NCI-H2081 (cell line): ENCODE results near the gene RELB.

Source experiments
- DNase-seq, 2 experiments: peaks; one replicate each; lab custom pipeline; 2025; lab: John Stamatoyannopoulos, UW

The RELB gene

GRCh38 chr19:45059258-45059965 lies 58.1 kb downstream of the RELB start:
- DNase-seq, result peak; percentile 39 to 63

DNA sequence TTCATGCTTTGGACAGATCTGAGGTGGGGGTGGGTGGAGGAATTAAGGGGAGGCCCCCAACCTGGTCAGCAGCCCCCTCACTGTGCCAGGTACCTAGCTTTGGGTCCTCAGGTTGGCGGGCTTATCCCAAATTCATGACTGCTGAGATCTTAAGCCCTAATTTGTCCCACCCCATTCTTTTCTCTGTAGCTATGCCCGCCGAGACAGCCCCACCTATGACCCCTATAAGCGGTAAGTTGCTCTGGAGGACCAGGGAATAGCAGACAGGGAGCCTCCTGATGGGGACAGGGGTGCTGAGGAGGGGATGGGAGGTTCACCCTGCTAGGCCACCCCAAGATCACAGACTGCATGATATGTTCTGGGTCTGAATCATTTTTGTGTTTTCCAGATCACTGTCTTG lies 60.7 kb downstream of the RELB start:
- DNase-seq, result no peak

DNA sequence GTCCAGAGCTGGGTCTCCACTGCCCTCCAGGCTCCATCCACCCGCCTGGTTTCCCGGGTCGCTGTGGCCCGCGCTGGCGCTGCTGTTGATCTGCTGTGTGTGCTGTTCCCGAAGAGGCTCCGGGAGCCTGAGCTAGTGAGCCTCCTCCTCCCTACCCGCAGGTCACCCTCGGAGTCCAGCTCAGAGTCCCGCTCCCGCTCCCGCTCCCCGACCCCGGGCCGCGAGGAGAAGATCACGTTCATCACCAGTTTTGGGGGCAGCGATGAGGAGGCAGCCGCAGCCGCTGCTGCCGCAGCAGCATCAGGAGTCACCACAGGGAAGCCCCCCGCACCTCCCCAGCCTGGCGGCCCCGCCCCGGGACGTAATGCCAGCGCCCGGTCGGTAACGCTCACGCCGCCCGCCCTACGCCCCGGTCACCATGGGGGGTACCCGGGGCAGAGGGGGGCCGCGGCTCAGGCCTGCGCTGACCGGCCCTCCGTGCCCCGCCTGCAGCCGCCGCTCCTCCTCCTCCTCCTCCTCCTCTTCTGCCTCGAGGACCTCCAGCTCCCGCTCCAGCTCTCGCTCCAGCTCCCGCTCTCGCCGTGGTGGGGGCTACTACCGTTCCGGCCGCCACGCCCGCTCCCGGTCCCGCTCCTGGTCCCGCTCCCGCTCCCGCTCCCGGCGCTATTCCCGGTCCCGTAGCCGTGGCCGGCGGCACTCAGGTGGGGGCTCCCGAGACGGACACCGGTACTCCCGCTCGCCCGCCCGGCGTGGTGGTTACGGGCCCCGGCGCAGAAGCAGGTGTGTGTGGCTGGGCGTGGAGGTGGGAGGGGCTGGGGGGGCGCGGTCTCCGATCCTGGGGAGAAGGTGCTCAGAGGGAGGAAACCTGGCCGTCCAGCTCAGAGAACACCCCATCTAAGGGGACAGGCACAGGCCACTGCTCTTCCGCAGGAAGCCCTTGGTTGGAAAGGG lies 62.9 kb downstream of the RELB start:
- no peak for DNase-seq

- no peak for DNase-seq
Observed at GRCh38 chr19:45066921-45067661, 65.8 kb downstream of the RELB start.

GRCh38 chr19:45068041-45068440 lies 66.8 kb downstream of the RELB start:
- no peak for DNase-seq

- no peak for DNase-seq
Observed at GRCh38 chr19:45069056-45069455, 67.8 kb downstream of the RELB start.

DNA sequence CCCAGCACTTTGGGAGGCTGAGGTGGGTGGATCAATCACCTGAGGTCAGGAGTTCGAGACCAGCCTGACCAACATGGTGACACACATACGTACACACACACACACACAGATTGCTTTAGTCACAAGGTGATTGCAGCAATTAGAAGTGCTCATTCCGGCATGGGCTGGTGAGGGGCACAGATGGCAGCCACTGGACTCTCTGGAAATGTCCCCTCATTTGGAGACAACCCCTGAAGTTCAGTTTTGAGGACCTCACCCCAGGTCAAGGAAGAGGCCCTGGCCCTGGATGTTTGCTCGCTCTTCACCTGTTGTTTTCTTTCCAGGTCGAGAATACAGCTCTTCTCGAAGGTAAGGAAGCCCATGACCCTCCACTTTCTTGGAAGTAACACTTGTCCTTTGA lies 69.0 kb downstream of the RELB start:
- DNase-seq, result no peak

- DNase-seq, result no peak
Observed at GRCh38 chr19:45070861-45071544, 69.7 kb downstream of the RELB start.

DNA sequence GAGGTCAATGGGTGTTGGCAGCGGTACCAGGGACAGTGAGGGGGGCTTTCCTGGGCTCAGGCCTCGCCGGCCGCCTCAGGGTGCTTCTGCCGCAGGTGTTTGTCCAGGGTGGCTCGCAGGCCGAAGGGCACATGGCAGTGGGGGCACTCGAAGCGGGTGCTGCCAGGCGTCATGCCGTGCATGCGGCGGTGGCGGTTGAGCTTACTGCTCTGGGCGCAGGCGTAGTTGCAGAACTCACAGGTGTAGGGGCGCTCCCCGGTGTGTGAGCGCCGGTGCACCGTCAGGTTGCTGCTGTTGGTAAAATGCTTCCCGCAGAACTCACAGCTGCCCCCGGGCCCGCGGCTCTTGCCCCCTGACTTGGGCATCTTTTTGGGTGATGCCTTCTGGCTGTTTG lies 70.3 kb downstream of the RELB start:
- no peak for DNase-seq

DNA sequence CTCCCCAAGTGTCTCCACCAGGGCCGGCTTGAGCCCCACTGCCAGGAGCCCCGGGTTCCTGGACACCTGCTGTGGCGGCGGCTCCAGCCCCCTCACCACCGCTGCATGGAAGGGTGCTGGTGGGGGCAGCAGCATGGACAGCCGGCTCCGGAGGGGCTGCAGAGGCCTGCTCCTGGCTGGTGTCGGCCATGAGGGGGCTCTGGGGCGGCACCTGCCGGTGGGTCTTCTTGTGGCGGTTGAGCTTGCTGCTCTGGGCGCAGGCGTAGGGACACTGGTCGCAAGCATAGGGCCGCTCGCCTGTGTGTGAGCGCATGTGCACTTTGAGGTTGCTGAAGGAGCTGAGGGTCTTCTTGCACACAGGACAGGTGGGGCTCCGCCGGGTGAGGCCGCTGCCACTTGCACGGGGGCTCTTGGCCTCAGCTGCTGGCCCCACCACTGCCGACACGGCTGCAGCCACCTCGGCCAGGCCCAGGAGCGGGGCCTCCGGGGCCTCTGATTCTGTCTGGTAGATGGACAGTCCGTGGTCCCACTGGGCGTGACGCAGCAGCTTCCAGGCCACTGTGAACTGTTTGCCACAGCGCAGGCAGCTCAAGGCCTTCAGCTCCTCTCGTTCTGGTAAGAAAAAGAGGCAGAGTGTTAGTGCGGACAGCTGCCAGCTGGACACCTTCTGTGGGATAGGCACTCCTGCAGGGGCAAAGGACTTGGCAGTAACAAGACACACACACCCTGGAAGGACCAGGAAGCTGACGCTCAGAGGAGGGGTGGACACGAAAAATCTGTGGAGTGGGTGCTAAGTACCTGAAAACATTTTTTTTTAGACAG lies 70.9 kb downstream of the RELB start:
- no peak for DNase-seq

DNA sequence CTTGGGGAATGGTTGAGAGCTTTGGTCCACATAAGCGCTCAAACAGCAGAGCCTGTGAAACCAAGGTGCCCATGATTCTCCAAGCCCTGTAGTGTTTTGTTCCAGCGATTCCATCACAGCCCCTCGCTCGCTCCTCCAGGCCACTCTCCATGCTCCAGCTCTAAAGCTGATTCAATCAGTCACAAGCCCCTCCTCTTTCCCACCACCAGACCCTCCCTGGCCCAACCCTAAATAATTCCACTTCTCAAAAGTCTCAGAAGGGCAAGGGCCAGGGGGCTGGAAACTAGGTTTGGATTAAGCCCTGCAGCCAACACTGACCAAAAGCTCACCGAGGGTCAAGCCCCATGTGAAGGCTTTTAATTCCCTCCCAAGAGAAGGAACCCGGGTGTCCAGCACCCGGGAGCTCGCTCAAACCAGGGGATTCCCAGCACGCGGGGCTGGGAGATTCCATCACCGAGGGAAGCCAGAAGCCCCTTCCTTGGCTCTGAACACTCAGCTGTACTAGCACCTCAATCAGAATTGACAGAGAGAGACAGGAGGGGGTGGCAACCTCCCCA lies 73.6 kb downstream of the RELB start:
- DNase-seq, result no peak

DNA sequence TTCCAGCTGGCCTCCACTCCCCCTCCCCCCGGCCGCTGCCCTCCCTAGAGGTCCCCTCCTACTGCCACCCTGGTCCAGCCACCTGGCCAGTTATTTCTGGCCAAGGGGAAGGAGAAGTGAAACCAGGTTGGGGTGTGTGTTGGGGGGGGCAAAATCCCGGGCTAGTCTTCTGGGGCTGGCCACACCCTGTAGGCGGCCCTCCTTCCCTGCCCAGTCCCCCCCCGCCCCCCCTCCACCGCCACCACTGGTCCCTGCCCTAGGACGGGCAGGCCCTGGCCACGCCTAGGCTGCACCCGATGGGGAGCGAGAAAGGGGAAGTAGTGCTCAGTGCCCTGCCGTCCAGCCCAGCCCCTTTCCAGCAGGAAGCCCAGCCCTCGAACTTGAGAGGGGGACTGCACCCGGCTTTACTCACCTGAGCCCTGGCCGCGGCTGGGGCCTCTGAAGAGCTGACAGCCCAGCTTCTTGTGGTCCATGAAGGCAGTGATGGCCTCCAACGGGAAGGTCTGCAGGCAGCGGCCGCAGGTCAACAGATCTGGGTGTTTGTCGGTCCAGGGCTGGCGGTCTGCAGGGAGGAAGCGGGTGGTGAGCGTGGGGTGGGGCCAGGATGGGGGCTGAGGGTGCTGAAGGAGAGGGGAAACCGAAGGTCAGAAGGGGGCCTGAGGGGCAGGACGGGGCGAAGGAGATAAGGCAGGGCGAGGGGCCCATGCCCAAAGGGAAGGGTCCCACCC lies 74.2 kb downstream of the RELB start:
- DNase-seq, result peak; percentile 35 to 62

DNA sequence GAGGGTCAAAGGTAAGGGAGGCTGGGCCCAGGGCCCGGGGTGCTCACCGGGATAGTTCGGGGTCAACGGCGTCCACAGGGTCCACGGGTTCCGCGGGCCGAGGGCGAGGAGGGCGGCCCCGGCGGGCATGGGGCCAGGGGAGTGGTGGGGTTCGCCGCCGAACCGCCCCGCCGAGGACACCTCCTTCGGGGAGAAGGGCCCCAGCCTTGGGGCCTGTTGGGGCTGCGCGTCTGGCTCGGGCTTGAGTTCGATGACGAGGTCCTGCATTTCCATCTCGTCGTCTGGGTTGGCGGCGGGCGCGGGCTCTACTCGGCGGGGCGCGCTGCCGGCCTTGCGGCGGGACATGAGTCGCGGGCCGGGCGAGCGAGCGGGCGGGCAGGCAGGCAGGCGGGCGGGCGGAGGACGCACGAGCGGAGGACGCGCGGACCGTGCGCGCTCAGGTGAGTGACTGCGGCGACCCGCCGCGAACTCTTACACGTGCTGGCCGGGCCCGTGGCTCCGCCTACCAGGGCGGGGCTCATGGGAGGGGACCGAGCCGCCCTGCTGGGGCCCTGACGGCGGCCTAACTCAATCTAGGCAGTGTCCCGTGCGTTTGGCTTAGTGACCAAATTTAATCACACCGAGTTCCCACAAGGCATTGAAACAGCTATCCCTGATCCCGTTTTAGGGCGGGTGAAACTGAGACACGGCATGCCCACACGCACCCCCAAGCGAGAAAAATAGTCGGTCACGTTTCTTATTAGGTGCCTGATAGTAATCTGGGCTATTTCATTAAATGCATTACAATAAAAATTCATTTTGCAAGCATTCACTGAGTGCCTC lies 75.0 kb downstream of the RELB start, which contains the start of gene ZNF296:
TSS of gene ZNF296 (minus strand) at position 450 of the 822 bp plus-strand sequence. CDS start at position 345, 105 bp downstream.
- peak; percentile 72 to 90 for DNase-seq

DNA sequence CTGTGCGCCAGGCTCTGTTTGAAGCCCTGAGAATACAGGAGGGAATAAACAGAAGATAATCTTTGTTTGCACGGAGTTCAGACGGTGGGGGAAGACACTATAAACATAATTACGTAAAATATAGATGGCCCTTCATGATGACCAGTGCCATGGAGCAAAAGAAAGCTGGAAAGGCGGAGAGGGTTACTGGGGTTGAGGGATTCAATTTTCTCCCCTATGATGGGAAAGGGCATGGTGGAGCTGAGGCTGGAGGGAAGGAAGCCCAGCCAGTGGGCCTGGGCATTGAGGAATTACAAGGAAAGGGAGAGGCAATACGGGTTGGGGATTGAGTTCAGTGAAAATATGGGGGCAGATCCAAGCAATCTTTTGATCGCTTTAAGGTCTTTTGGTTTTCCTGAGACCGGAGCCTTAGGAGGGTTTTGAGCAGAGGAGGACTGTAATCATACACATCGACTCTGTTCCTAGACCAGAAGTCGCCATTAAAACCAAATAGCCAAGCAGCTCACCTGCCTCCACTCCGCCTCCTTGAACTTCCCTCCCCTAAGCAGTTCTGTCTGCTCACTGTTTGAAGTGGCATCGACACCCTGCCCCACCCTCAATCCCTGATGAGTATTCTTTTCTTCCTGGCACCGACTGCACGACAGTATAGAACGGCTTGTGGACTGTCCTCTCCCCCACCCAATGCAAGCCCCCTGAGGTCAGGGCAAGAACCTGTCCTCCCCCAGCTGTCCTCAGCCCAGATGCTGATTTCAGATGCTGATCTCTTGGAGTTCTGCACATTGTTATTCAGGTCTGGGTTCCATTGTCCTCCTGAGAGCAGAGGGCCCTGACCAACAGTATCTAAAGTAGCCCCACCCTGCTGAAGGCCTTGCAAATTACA lies 75.8 kb downstream of the RELB start:
- no peak for DNase-seq

DNA sequence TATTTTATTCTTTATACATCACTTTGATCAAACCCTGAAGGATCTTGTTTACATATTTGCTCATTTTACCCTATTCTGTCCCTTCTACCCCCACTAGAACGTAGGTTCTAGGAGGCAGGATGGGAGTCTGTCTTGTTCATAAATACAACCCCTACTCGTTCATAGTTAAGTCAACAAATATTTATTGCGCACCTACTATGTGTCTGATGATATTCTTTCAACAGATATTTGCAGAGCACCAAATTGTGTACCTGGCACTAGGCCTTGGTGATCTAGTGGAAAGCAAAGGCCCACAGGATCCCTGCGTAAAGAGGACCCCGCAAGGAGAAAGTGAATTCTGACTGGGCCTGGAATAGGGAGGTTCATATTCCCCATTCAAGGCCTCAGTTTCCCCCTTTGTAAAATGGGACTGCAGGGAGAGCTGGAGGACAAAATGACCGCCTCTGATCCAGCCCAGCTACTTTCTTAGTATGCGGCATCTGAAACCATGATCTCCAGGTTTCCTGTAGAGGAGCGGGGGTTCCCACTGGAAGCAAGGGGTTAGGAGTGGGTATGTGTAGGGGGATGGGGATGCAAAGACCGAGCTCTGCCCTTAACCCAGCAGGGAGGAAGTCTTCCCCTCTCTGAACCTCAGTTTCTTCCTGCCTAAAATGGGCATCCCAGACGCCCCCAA lies 77.3 kb downstream of the RELB start:
- no peak for DNase-seq

- peak; percentile 79 to 80 for DNase-seq
Observed at GRCh38 chr19:45079063-45079910, 78.0 kb downstream of the RELB start, which contains the start of gene GEMIN7. Gene GEMIN7 (plus strand): TSS chr19:45079260. CDS start chr19:45090115, 10,855 bp downstream.
